Stimulated activated effector memory CD8-positive, alpha-beta T cell treated with anti-CD3 and anti-CD28 coated beads, Interleukin-12 subunit alpha, Interleukin-12 subunit beta, amount 100 ng/mL, for 72 hours (primary cell): ENCODE data around the gene DCDC1.
"Not testable (repeated sequence)": the region's sequence is repeated elsewhere in the genome, so short reads cannot be mapped to it uniquely, and the experiment has no call there.

Source experiments
- ATAC-seq: fragments of 150-1000 bp; cut with Tn5 transposase; 2 replicates; pipeline ENCODE4 v1.10.0; 2021
- DNase-seq, 2 donors: peaks; one replicate each; pipeline ENCODE4 v3.0.0; 2021 to 2022; ENCODE audit warnings: low spot score in 2 of 2
- H3K27ac Mint-ChIP-seq: one replicate; pipeline ENCODE4 v1.8.0; 2022; ENCODE audit warnings: mild to moderate bottlenecking, mixed read lengths
- H3K36me3 Mint-ChIP-seq: one replicate; pipeline ENCODE4 v1.8.0; 2022; ENCODE audit warnings: mild to moderate bottlenecking, mixed read lengths
- H3K4me1 Mint-ChIP-seq: one replicate; pipeline ENCODE4 v1.8.0; 2022; ENCODE audit warnings: mixed read lengths
- H3K4me3 Mint-ChIP-seq: one replicate; pipeline ENCODE4 v1.8.0; 2022; ENCODE audit warnings: mild to moderate bottlenecking, mixed read lengths
- H3K9me3 Mint-ChIP-seq: one replicate; pipeline ENCODE4 v1.8.0; 2022; ENCODE audit warnings: mixed read lengths

The DCDC1 gene

GRCh38 chr11:31273527-31273926, 96.0 kb downstream of the DCDC1 start:
- H3K4me1 Mint-ChIP-seq, H3K27ac Mint-ChIP-seq, H3K36me3 Mint-ChIP-seq, H3K4me3 Mint-ChIP-seq, DNase-seq, ATAC-seq: not testable (repeated sequence)
- peaks cover 18% of the 10 kb centered on the region for H3K9me3 Mint-ChIP-seq

- ATAC-seq (no peak), DNase-seq (no peak)
- no peak overlapping the region for H3K27ac Mint-ChIP-seq
- peaks cover 9% of the 10 kb centered on the region for H3K9me3 Mint-ChIP-seq
- H3K36me3 Mint-ChIP-seq, result no peaks in the 10 kb centered on the region
- no peaks in the 10 kb centered on the region for H3K4me1 Mint-ChIP-seq
- no peak overlapping the region for H3K4me3 Mint-ChIP-seq
Observed at GRCh38 chr11:31267720-31268119, 101.8 kb downstream of the DCDC1 start.

GRCh38 chr11:31264834-31265233, 104.7 kb downstream of the DCDC1 start:
- Mint-ChIP-seq H3K27ac (no peak overlapping the region), H3K36me3 (no peaks in the 10 kb centered on the region), H3K9me3 (no peaks in the 10 kb centered on the region), H3K4me3 (no peak overlapping the region), H3K4me1 (no peaks in the 10 kb centered on the region)
- DNase-seq, result no peak
- no peak for ATAC-seq

GRCh38 chr11:31262761-31263160, 106.8 kb downstream of the DCDC1 start:
- Mint-ChIP-seq H3K4me3 (no peak overlapping the region), H3K9me3 (no peaks in the 10 kb centered on the region), H3K4me1 (no peaks in the 10 kb centered on the region), H3K36me3 (no peaks in the 10 kb centered on the region), H3K27ac (no peak overlapping the region)
- ATAC-seq (no peak), DNase-seq (no peak)

DNA sequence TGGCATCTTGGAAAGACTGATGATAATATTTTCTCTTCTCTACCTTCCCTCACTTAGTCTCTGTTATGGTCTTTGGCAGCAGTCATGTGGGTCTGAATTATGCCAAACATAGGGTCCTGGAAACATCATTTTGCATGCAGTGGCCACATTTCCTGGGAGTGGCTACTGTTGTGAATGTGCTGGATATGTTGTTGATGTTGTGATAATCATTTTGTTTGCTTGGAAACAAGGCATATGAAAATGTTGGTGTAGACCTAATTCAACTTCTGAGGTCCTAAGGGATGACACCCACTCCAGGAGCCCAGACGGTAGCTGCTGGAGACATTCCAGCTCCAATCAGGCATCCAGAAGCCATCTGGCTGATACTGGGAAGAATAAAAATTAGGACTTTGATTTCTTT, 109.7 kb downstream of the DCDC1 start:
- H3K4me3 Mint-ChIP-seq, result no peak overlapping the region
- no peaks in the 10 kb centered on the region for H3K4me1 Mint-ChIP-seq
- no peak for DNase-seq
- no peak for ATAC-seq
- no peak overlapping the region for H3K27ac Mint-ChIP-seq
- H3K36me3 Mint-ChIP-seq, result no peaks in the 10 kb centered on the region
- H3K9me3 Mint-ChIP-seq, result no peaks in the 10 kb centered on the region

DNA sequence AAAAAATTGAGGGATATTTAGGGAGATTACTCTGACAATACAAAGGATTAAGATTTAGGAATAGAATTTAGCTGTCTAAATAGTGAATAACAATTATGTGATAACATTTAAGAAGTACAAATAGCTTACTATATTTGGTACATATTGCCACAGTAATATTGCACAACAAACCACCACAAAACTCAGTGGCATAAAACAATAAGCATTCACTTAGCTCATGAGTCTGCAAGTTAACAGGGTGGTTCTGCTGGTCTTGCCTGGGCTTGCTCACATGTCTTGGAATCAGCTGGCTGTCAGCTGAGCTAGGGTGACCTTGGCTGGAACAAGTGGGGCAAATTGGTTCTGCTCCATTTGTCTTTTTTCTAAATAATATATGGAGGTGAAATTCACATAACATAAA, 115.1 kb downstream of the DCDC1 start:
- DNase-seq (no peak), ATAC-seq (no peak)
- no peak overlapping the region for H3K4me3 Mint-ChIP-seq
- no peak overlapping the region for H3K27ac Mint-ChIP-seq
- H3K4me1 Mint-ChIP-seq, result no peaks in the 10 kb centered on the region
- no peaks in the 10 kb centered on the region for H3K9me3 Mint-ChIP-seq
- H3K36me3 Mint-ChIP-seq, result no peaks in the 10 kb centered on the region

GRCh38 chr11:31248768-31249167, 120.8 kb downstream of the DCDC1 start:
- H3K4me3 Mint-ChIP-seq, result no peak overlapping the region
- no peaks in the 10 kb centered on the region for H3K4me1 Mint-ChIP-seq
- no peaks in the 10 kb centered on the region for H3K9me3 Mint-ChIP-seq

DNA sequence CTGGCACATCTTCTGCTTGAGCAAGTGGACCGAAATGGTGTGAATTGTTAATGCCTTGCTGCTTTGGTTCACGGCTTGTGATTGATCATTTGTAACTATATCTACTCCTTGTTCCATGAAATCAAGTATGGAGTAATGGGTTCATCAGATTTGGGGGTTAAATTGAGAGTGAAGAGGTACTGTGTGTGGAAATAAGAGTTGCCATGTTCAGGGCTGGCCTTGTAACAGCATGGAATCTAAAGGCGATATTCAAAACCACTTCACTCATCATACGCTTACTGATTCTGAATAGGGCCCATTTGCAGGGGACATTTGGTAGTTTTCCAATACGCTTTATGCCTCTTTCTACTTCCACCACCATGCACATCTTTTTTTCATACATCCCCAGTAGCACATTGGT, 122.2 kb downstream of the DCDC1 start:
- no peak for ATAC-seq
- DNase-seq, result no peak
- Mint-ChIP-seq H3K27ac (no peak overlapping the region), H3K4me1 (no peaks in the 10 kb centered on the region), H3K4me3 (no peak overlapping the region), H3K36me3 (no peaks in the 10 kb centered on the region), H3K9me3 (no peaks in the 10 kb centered on the region)

More at GRCh38 chr11:31248768-31249167, 120.8 kb downstream of the DCDC1 start:
- H3K27ac Mint-ChIP-seq, result no peak overlapping the region
- DNase-seq (no peak), ATAC-seq (no peak)
- H3K36me3 Mint-ChIP-seq, result no peaks in the 10 kb centered on the region

GRCh38 chr11:31246451-31247165, 122.9 kb downstream of the DCDC1 start:
- DNase-seq, result no peak

GRCh38 chr11:31243706-31244105, 125.8 kb downstream of the DCDC1 start:
- H3K36me3 Mint-ChIP-seq, result no peaks in the 10 kb centered on the region
- no peaks in the 10 kb centered on the region for H3K9me3 Mint-ChIP-seq
- H3K4me3 Mint-ChIP-seq, result no peak overlapping the region
- H3K27ac Mint-ChIP-seq, result no peak overlapping the region
- H3K4me1 Mint-ChIP-seq, result no peaks in the 10 kb centered on the region
- ATAC-seq (no peak), DNase-seq (no peak)

More at GRCh38 chr11:31246451-31247165, 122.9 kb downstream of the DCDC1 start:
- Mint-ChIP-seq H3K4me3 (no peak overlapping the region), H3K27ac (no peak overlapping the region), H3K9me3 (no peaks in the 10 kb centered on the region), H3K36me3 (no peaks in the 10 kb centered on the region), H3K4me1 (no peaks in the 10 kb centered on the region)
- ATAC-seq, result no peak

- Mint-ChIP-seq H3K9me3 (no peaks in the 10 kb centered on the region), H3K4me1 (no peaks in the 10 kb centered on the region), H3K27ac (no peak overlapping the region), H3K4me3 (no peak overlapping the region), H3K36me3 (no peaks in the 10 kb centered on the region)
- ATAC-seq (no peak), DNase-seq (no peak)
Observed at GRCh38 chr11:31240340-31240904, 129.1 kb downstream of the DCDC1 start.

- H3K4me3 Mint-ChIP-seq, result no peak overlapping the region
- DNase-seq, result no peak
- no peaks in the 10 kb centered on the region for H3K4me1 Mint-ChIP-seq
- ATAC-seq, result no peak
- H3K27ac Mint-ChIP-seq, result no peak overlapping the region
- H3K36me3 Mint-ChIP-seq, result no peaks in the 10 kb centered on the region
- no peaks in the 10 kb centered on the region for H3K9me3 Mint-ChIP-seq
Observed at GRCh38 chr11:31237819-31238760, 131.4 kb downstream of the DCDC1 start.

DNA sequence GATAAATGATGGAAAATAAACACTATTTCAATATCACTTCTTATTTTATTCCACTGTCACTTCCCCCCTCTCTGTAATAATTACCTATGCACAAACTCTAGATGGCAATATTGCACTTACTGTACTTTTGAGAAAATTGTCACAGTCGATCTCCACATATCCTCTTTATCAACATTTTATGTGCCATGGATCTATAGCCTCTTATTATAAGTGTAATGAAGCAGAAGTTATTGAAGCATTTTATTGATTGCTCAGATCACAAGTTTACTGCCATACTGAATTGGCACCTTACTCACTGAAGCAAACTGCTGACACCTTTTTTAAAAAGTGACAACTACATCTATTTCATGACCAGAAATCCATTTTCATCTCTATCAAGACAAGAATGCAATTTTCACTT, 133.4 kb downstream of the DCDC1 start:
- ATAC-seq (no peak), DNase-seq (no peak)
- no peak overlapping the region for H3K27ac Mint-ChIP-seq
- no peaks in the 10 kb centered on the region for H3K9me3 Mint-ChIP-seq
- no peaks in the 10 kb centered on the region for H3K36me3 Mint-ChIP-seq
- H3K4me3 Mint-ChIP-seq, result no peak overlapping the region
- H3K4me1 Mint-ChIP-seq, result no peaks in the 10 kb centered on the region

- H3K27ac Mint-ChIP-seq, result no peak overlapping the region
- no peak overlapping the region for H3K4me3 Mint-ChIP-seq
- no peaks in the 10 kb centered on the region for H3K36me3 Mint-ChIP-seq
- ATAC-seq (no peak), DNase-seq (no peak)
- H3K4me1 Mint-ChIP-seq, result no peaks in the 10 kb centered on the region
- no peaks in the 10 kb centered on the region for H3K9me3 Mint-ChIP-seq
Observed at GRCh38 chr11:31233425-31233824, 136.1 kb downstream of the DCDC1 start.

- no peak for ATAC-seq
- Mint-ChIP-seq H3K4me1 (no peaks in the 10 kb centered on the region), H3K36me3 (no peaks in the 10 kb centered on the region), H3K9me3 (no peaks in the 10 kb centered on the region), H3K4me3 (no peak overlapping the region), H3K27ac (no peak overlapping the region)
- DNase-seq, result no peak
Observed at GRCh38 chr11:31231601-31232000, 137.9 kb downstream of the DCDC1 start.

DNA sequence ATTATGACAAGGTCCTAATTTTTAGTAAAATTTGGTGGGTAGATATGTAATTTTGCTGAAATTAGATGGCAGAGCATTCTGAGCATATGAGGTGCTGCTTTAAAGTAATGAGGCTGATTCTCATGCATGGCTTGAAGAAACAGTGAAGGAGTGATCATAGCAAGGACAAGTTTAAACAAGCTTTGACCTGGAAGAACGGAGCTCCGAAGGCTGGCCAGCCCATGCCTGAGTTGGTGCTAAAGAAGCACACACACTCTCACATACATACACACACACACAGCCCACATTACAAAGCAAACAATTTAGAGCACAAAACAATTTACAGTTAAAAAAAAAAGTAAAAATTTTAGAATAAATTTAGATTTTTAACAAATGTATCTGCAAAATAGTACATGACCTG, 150.7 kb downstream of the DCDC1 start:
- no peak for DNase-seq
- Mint-ChIP-seq H3K27ac (no peak overlapping the region), H3K9me3 (no peaks in the 10 kb centered on the region), H3K4me3 (no peak overlapping the region), H3K4me1 (no peaks in the 10 kb centered on the region), H3K36me3 (no peaks in the 10 kb centered on the region)
- no peak for ATAC-seq
